Gastrocnemius medialis (tissue), 4 donors: Measurements from ENCODE around the gene FTSJ3.

ENCODE experiments used
- POLR2A ChIP-seq, 2 donors: fragments of 450-650 bp; IDR thresholded peaks; one replicate each; pipeline ENCODE4 v1.6.1; 2017; ENCODE audit warnings: antibody characterized with exemption in 2 of 2, mild to moderate bottlenecking in 2 of 2, moderate library complexity in 2 of 2
- TF ChIP-seq, protein P1 (sequence below), 5 experiments: fragments of 450-650 bp in 3 of 5; fragments of 200-600 bp in 2 of 5; sonication (generic) in 2 of 5; IDR thresholded peaks in 4 of 5; conservative IDR thresholded peaks in 1 of 5; 1 replicate in 4 of 5; 2 replicates in 1 of 5; pipeline ENCODE4 v1.5.1; 2016 to 2019; ENCODE audit warnings: antibody characterized with exemption in 5 of 5, mild to moderate bottlenecking in 3 of 5, moderate library complexity in 3 of 5

DNA sequence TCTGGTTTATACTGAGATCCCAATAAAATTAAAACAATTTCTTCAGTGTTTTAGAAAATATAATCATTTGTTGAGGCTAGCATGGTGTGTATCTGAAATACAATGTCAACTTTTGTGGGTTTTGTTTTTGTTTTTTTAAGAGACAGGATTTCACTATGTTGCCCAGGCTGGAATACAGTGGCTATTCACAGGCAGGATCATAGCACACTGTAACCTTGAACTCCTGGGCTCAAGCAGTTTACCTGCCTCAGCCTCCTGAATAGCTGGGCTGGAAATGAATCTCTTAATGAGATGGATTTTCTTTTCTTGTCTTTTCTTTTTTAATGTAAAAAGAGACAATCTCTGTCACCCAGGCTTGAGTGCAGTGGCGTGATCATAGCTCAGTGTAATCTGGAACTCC, 41.3 kb downstream of the FTSJ3 start:
- TF ChIP-seq, protein P1, sequence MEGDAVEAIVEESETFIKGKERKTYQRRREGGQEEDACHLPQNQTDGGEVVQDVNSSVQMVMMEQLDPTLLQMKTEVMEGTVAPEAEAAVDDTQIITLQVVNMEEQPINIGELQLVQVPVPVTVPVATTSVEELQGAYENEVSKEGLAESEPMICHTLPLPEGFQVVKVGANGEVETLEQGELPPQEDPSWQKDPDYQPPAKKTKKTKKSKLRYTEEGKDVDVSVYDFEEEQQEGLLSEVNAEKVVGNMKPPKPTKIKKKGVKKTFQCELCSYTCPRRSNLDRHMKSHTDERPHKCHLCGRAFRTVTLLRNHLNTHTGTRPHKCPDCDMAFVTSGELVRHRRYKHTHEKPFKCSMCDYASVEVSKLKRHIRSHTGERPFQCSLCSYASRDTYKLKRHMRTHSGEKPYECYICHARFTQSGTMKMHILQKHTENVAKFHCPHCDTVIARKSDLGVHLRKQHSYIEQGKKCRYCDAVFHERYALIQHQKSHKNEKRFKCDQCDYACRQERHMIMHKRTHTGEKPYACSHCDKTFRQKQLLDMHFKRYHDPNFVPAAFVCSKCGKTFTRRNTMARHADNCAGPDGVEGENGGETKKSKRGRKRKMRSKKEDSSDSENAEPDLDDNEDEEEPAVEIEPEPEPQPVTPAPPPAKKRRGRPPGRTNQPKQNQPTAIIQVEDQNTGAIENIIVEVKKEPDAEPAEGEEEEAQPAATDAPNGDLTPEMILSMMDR (IDR thresholded peaks at IDR 0.05 in 4 of 5, conservative IDR thresholded peaks at IDR 0.05 in 1 of 5): no peak
- TF ChIP-seq POLR2A (IDR thresholded peaks at IDR 0.05): no peak
